ENCODE results near the gene ARAP2. TPM values are rescaled to one million over a fixed set of nuclear protein-coding genes. Genes with fewer than 3 reads are reported as not detected.

Gene ARAP2
- total RNA-seq, 1 donor from 2014 or later: 9.2 TPM

- no peaks in the 10 kb centered on the region for H3K36me3 Mint-ChIP-seq (ENCODE audit: insufficient read depth)
- H3K27me3 Mint-ChIP-seq: no peaks in the 10 kb centered on the region
- no peak within 1 kb of the TSS for H3K27ac Mint-ChIP-seq
- H3K4me3 Mint-ChIP-seq (ENCODE audit: low read depth): no peak within 1 kb of the TSS
- TF ChIP-seq CTCF (IDR thresholded peaks at IDR 0.05; ENCODE audit: unreplicated experiment): no peak
- peaks cover 7% of the 10 kb centered on the region for H3K4me1 Mint-ChIP-seq (ENCODE audit: low read depth)
- DNase-seq (ENCODE audit: low spot score, unreplicated experiment): no peak
- no peaks in the 10 kb centered on the region for H3K9me3 Mint-ChIP-seq (ENCODE audit: low read depth)
Observed at GRCh38 chr4:36281384-36282106, 37.2 kb upstream of the ARAP2 start, which contains the start of gene DTHD1. TSS of gene DTHD1 (plus strand) at chr4:36281616. CDS start at chr4:36281759, 143 bp downstream.

GRCh38 chr4:36280555-36280954 is 36.2 kb upstream of the ARAP2 start:
- Mint-ChIP-seq H3K9me3 (ENCODE audit: low read depth) (no peaks in the 10 kb centered on the region), H3K4me1 (ENCODE audit: low read depth) (peaks cover 7% of the 10 kb centered on the region), H3K4me3 (ENCODE audit: low read depth) (no peak overlapping the region), H3K36me3 (ENCODE audit: insufficient read depth) (no peaks in the 10 kb centered on the region), H3K27me3 (no peaks in the 10 kb centered on the region), H3K27ac (no peak overlapping the region)
- no peak for DNase-seq (ENCODE audit: low spot score, unreplicated experiment)
- no peak for TF ChIP-seq CTCF (IDR thresholded peaks at IDR 0.05; ENCODE audit: unreplicated experiment)

GRCh38 chr4:36278789-36279188 is 34.5 kb upstream of the ARAP2 start:
- Mint-ChIP-seq H3K9me3 (ENCODE audit: low read depth) (no peaks in the 10 kb centered on the region), H3K4me1 (ENCODE audit: low read depth) (peaks cover 7% of the 10 kb centered on the region), H3K27ac (no peak overlapping the region), H3K27me3 (no peaks in the 10 kb centered on the region), H3K36me3 (ENCODE audit: insufficient read depth) (no peaks in the 10 kb centered on the region), H3K4me3 (ENCODE audit: low read depth) (no peak overlapping the region)
- DNase-seq (ENCODE audit: low spot score, unreplicated experiment): no peak
- no peak for TF ChIP-seq CTCF (IDR thresholded peaks at IDR 0.05; ENCODE audit: unreplicated experiment)

- no peak overlapping the region for H3K27ac Mint-ChIP-seq
- no peak overlapping the region for H3K4me3 Mint-ChIP-seq (ENCODE audit: low read depth)
- H3K36me3 Mint-ChIP-seq (ENCODE audit: insufficient read depth): no peaks in the 10 kb centered on the region
- no peak for DNase-seq (ENCODE audit: low spot score, unreplicated experiment)
- H3K9me3 Mint-ChIP-seq (ENCODE audit: low read depth): no peaks in the 10 kb centered on the region
- no peaks in the 10 kb centered on the region for H3K27me3 Mint-ChIP-seq
- no peak for TF ChIP-seq CTCF (IDR thresholded peaks at IDR 0.05; ENCODE audit: unreplicated experiment)
- H3K4me1 Mint-ChIP-seq (ENCODE audit: low read depth): peaks cover 7% of the 10 kb centered on the region
Observed at GRCh38 chr4:36277533-36277932, 33.2 kb upstream of the ARAP2 start.

GRCh38 chr4:36274158-36274557 is 29.8 kb upstream of the ARAP2 start:
- Mint-ChIP-seq H3K4me1 (ENCODE audit: low read depth) (no peaks in the 10 kb centered on the region), H3K36me3 (ENCODE audit: insufficient read depth) (no peaks in the 10 kb centered on the region), H3K9me3 (ENCODE audit: low read depth) (no peaks in the 10 kb centered on the region), H3K4me3 (ENCODE audit: low read depth) (no peak overlapping the region), H3K27ac (no peak overlapping the region), H3K27me3 (no peaks in the 10 kb centered on the region)
- TF ChIP-seq CTCF (IDR thresholded peaks at IDR 0.05; ENCODE audit: unreplicated experiment): no peak
- no peak for DNase-seq (ENCODE audit: low spot score, unreplicated experiment)

All from progenitor cell of endocrine pancreas (in vitro differentiated cells).